ENCODE measurements around the gene OR4F15. TPM values are rescaled to one million over a fixed set of nuclear protein-coding genes. Genes with fewer than 3 reads are reported as not detected.

OR4F15 gene
- total and polyA plus RNA-seq, 2 experiments from 2014 or later: not detected

DNA sequence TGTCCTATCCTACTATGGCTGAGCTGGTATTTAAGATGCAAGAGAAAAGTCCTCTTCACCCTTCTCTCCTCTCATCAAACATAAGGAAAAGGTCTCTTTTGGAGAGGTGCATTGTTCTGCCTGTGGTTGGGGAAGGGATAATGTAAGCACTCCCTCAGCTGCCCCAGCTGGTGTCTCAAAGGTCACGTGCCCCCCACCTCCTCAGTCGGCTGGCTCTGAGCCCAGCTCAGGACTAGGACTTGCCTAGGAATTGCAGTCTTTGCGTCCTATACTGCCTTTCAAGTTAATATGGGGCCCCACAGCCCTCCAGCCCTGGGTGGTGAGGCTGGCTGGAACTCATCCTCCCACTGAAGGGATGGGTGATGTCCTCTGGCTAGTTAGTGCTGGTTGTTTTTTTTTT, 29.7 kb downstream of the OR4F15 start:
- H3K4me1 ChIP-seq (ENCODE audit: low read depth): no peaks in the 10 kb centered on the region
- H3K9me3 ChIP-seq (ENCODE audit: low read depth): no peaks in the 10 kb centered on the region
- TF ChIP-seq, protein P1, sequence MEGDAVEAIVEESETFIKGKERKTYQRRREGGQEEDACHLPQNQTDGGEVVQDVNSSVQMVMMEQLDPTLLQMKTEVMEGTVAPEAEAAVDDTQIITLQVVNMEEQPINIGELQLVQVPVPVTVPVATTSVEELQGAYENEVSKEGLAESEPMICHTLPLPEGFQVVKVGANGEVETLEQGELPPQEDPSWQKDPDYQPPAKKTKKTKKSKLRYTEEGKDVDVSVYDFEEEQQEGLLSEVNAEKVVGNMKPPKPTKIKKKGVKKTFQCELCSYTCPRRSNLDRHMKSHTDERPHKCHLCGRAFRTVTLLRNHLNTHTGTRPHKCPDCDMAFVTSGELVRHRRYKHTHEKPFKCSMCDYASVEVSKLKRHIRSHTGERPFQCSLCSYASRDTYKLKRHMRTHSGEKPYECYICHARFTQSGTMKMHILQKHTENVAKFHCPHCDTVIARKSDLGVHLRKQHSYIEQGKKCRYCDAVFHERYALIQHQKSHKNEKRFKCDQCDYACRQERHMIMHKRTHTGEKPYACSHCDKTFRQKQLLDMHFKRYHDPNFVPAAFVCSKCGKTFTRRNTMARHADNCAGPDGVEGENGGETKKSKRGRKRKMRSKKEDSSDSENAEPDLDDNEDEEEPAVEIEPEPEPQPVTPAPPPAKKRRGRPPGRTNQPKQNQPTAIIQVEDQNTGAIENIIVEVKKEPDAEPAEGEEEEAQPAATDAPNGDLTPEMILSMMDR (IDR thresholded peaks at IDR 0.05; ENCODE audit: low read depth, low read length): no peak
- DNase-seq (ENCODE audit: low read depth in 1 of 2, low spot score in 1 of 2): no peak
- no peak overlapping the region for H3K27ac ChIP-seq
- H3K27me3 ChIP-seq: no peaks in the 10 kb centered on the region
- H3K4me3 ChIP-seq: no peak overlapping the region
- H3K36me3 ChIP-seq: no peaks in the 10 kb centered on the region

DNA sequence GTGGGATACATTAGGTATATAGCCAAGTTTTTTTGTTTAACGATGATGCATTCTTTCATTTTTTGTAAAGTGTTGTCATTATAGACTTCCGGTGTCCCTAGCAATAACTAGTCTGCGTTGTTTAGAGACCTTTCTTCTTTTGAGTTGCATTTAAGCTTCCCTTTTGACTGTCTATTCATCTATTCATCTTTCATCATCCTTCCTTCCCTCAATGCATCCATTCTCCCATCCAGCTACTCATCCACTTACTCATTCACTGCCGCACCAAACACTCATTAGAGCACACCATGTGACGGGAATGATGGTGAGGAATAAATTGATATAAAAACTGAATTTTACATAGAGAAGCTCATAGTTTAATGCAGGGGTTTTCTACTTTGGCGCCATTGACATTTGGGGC, 32.9 kb downstream of the OR4F15 start:
- TF ChIP-seq, protein P1 (IDR thresholded peaks at IDR 0.05; ENCODE audit: low read depth, low read length): no peak
- peaks cover 6% of the 10 kb centered on the region for H3K27me3 ChIP-seq

DNA sequence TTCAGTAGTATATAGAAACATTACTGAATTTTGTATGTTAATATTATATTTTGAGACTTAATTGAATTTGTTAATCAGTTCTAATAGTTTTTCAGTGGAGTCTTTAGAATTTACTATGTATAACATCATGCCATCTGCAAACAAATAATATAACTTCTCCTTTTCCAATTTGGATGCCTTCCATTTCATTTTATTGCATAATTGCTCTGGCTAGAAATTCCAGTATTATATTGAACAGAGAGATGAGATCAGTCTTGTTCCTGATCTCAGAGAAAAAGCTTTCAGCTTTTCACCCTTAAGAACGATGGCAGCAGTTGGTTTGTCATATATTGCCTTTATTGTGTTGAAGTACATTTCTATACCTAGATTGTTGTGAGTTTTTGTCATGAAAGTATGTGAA, 40.4 kb downstream of the OR4F15 start:
- Histone ChIP-seq H3K4me1 (ENCODE audit: low read depth) (no peaks in the 10 kb centered on the region), H3K36me3 (no peaks in the 10 kb centered on the region), H3K9me3 (ENCODE audit: low read depth) (no peaks in the 10 kb centered on the region), H3K27ac (no peak overlapping the region), H3K27me3 (no peaks in the 10 kb centered on the region), H3K4me3 (no peak overlapping the region)
- TF ChIP-seq, protein P1 (IDR thresholded peaks at IDR 0.05; ENCODE audit: low read depth, low read length): no peak
- no peak for DNase-seq (ENCODE audit: low read depth in 1 of 2, low spot score in 1 of 2)

More for the DNA sequence above, 32.9 kb downstream of the OR4F15 start:
- H3K4me3 ChIP-seq: no peak overlapping the region
- H3K9me3 ChIP-seq (ENCODE audit: low read depth): no peaks in the 10 kb centered on the region
- no peaks in the 10 kb centered on the region for H3K4me1 ChIP-seq (ENCODE audit: low read depth)
- no peak overlapping the region for H3K27ac ChIP-seq
- DNase-seq (ENCODE audit: low read depth in 1 of 2, low spot score in 1 of 2): no peak
- H3K36me3 ChIP-seq: no peaks in the 10 kb centered on the region

Other genes starting within 250 kb of the OR4F15 start
- gene TM2D3, start 159.8 kb upstream of the OR4F15 start, total RNA-seq: 31.7 and 36.3 TPM in 2 replicates
- gene TM2D3, start 159.8 kb upstream of the OR4F15 start, polyA plus RNA-seq: 65.4 and 94.5 TPM in 2 replicates
- 34.3 and 47.6 TPM in 2 replicates for gene TARS3, start 87.7 kb upstream of the OR4F15 start, total RNA-seq
- gene TARS3, start 87.7 kb upstream of the OR4F15 start, polyA plus RNA-seq: 32.3 and 34.6 TPM in 2 replicates
- gene OR4F6, start 8.7 kb upstream of the OR4F15 start, total RNA-seq: not detected in 2 replicates
- not detected in 2 replicates for gene OR4F6, start 8.7 kb upstream of the OR4F15 start, polyA plus RNA-seq